Right renal pelvis (tissue), 4 donors: Measurements from ENCODE around the gene TRIM40. TPM values are rescaled to one million over a fixed set of nuclear protein-coding genes. Genes with fewer than 3 reads are reported as not detected.

Experiments
- DNase-seq, 4 donors: peaks; one replicate each; pipeline ENCODE4 v3.0.0-alpha.2; 2013; ENCODE audit warnings: low read depth in 4 of 4, low spot score in 3 of 4, missing footprints in 1 of 4
- polyA plus RNA-seq, 4 donors: library from polyadenylated mRNA; unstranded; fragments of 120-200 nt; gene quantifications; one replicate each; pipeline ENCODE4 v1.2.1, GENCODE V29; 2013; ENCODE audit not compliant: insufficient read length in 4 of 4

The TRIM40 gene
- polyA plus RNA-seq, 4 donors = 0.06 to 0.14 TPM; not detected in 2

DNA sequence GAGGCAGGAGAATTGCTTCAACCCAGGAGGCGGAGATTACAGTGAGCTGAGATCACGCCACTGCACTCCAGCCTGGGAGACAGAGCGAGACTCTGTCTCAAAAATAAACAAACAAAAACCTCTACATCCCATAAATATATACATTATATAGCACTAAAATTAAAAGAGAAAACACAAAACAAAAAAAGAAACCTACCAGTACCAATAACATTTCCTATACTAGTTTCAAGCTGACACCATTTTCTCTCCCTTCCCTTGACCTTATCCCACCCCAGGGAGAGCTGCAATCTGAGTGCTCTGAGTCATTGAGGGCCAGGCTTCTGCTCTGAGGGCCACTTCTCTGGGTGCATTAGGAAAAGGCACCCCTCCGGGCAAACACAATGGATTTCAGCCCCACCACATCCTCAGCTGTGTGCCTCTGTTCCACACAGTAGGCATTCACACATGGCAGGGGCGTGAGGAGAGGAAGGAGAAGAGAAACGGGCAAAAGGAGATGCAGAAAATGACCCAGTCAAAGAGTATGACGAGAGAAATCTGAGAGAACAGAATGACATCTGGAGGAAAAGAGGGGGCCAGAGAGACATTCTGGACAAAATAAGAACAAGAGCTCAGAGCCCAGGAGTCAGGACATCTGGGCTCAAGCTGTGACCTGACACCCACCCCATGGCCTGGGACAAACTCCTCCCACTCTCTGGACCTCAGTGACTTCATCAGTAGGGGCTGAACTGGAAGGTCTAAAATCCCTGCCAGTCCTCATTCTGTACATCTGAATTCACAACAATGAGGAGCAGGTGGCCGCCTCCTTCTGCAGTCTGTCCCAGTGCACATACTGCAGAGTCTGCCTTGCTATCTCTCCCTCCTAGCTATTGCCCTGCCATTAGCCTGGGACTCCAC lies 59.1 kb downstream of the TRIM40 start:
- no peak for DNase-seq

DNA sequence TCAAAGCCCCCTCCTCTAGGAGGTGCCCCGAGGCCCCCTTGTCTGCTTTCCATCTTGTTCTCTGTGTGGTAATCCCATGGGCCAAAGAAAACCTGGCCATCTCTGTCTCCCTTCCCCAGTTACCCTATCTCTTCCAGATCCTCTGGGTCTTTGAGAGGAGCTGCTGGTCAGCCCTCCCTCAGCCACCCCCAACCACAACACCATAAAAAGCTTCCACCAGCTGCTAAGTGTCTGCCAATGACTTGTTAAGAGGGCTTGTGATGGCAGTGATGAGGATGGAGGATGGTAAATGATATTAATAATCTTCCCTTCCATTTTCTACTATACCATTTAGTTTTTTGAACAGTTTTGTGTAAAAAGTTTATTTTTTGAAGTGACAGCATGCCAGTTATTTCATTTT lies 60.0 kb downstream of the TRIM40 start:
- DNase-seq = no peak

- DNase-seq = no peak
Measured at GRCh38 chr6:30196376-30196775, 60.4 kb downstream of the TRIM40 start.

Other genes with a start within 250 kb of the TRIM40 start
- gene HLA-A, start 193.6 kb upstream of the TRIM40 start, polyA plus RNA-seq = 100 to 1,000 TPM; 174 to 217 (median 213) TPM
- gene POLR1H, start 74.9 kb upstream of the TRIM40 start, polyA plus RNA-seq = 10 to 100 TPM; 34.6 to 44.2 (median 40.3) TPM
- 10 to 100 TPM; 67.9 to 74.9 (median 71.9) TPM for gene PPP1R11, start 68.9 kb upstream of the TRIM40 start, polyA plus RNA-seq
- gene RNF39, start 60.4 kb upstream of the TRIM40 start, polyA plus RNA-seq = 1 to 10 TPM; 1.3 to 1.6 (median 1.5) TPM
- gene TRIM31, start 23.1 kb upstream of the TRIM40 start, polyA plus RNA-seq = not detected
- under 1 TPM; 0.47 to 0.64 (median 0.52) TPM for gene TRIM10, start 25.1 kb downstream of the TRIM40 start, polyA plus RNA-seq
- under 1 TPM; 0.13 to 0.41 (median 0.25) TPM for gene TRIM15, start 27.4 kb downstream of the TRIM40 start, polyA plus RNA-seq
- gene TRIM26, start 77.3 kb downstream of the TRIM40 start, polyA plus RNA-seq = 10 to 100 TPM; 35.7 to 43.8 (median 42.2) TPM
- gene TRIM39, start 190.8 kb downstream of the TRIM40 start, polyA plus RNA-seq = 10 to 100 TPM; 13.1 to 14.1 (median 13.5) TPM
- 10 to 100 TPM; 28.6 to 38.7 (median 30.7) TPM for gene RPP21, start 209.0 kb downstream of the TRIM40 start, polyA plus RNA-seq